Stimulated activated CD4-positive, alpha-beta T cell treated with anti-CD3 and anti-CD28 coated beads, Interleukin-1b, Interleukin-23, amount 100 ng/mL, for 1 hour (primary cell): ENCODE measurements around the gene CYB5R4.

Experiments
- DNase-seq, 2 donors: peaks; one replicate each; pipeline ENCODE4 v3.0.0-alpha.2; 2020; ENCODE audit warnings: low read depth in 2 of 2

CYB5R4 gene, protein sequence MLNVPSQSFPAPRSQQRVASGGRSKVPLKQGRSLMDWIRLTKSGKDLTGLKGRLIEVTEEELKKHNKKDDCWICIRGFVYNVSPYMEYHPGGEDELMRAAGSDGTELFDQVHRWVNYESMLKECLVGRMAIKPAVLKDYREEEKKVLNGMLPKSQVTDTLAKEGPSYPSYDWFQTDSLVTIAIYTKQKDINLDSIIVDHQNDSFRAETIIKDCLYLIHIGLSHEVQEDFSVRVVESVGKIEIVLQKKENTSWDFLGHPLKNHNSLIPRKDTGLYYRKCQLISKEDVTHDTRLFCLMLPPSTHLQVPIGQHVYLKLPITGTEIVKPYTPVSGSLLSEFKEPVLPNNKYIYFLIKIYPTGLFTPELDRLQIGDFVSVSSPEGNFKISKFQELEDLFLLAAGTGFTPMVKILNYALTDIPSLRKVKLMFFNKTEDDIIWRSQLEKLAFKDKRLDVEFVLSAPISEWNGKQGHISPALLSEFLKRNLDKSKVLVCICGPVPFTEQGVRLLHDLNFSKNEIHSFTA

DNA sequence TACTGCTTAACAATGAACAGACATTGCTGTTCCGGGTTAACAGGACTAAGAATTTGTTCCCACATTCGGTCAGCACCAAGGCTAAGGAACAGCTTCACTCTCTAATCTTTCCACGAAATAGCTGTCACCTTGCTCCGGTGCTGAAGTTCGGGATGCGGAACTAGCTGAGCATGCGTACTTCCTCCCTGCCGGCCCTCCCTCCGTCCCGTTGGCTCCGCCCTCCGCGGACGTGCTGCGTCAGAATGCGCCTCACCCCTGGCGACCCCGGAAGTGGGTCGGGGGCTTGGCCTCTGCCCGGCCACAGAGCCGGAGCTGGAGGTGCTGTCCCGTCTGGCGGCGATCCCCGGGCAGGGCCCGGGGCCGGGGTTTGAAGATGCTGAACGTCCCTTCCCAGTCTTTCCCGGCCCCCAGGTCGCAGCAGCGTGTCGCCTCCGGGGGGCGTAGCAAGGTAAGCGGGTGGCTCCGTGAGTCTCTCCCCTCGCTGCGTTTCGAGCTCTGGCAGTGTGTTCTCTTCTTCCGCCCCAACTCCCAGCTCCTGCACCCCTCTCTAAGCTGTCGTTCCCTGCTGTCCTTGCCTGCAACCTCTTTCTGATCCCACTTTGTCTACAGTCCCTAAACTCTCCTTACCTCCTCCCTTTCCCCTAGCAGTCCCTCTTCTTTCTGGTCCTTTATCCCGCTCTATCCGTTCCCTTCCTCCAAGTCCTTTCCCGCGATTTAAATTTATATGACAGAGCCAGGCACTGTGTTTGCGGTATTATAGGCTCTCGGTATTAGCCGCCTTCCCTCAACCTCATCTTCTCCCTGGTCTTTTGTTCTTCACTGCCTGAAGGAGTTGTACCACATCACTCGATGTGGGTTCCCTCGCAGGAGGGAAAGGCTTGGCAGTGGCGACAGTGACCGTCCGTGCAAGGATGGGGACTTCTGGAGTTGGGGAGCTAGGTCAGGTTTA lies at the start of gene CYB5R4:
Gene CYB5R4, plus strand, starts transcription at position 280 of the 949 bp plus-strand sequence. Its CDS starts 94 bp downstream, at position 374.
- DNase-seq = peak; percentile 76 to 85

DNA sequence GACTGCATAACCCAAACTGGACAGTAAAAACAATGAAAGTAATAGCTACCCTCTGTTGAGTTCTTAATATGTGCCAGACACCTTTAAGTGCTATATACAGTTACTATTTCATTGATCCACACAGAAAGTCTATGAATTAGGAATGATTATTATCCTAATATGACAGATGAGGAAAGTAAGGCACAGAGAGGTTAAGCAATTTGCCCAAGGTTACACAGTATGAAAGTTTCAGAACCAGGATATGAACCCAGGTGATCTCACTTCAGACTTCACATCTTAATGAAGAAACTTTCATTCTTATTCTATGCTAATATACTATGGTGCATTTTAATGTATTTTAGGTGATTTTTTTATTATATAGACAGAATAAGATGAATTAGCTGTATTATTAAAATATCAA lies 46.9 kb upstream of the CYB5R4 start:
- DNase-seq = no peak

DNA sequence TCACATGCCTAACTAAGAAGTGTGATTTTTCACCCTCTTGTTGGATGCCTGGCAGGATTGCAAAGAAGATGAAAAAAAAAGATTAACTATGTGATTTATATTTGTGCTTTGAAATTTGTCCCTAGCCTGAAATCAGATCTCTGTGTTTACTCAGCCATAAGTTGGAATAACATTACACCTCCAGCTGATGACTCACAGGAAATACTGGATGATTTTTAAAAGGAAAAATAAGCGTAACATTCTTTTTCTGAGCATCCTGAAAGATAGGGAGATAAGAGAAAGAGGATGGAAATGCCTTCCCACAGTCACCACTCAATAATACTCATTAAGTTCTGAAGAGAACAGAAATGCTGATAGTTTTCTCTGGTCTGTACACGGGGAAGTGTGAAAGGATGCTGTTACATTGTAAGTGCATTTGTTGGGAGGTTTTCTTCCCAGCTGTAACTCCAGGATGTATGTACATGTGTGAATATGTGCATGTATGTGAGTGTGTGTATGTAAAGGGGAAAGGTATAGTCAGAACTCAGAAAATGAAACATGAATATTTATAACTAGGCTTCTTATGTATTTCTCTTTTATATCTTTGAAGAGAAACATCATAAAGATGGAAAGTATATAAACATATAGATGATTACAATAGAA lies 43.7 kb upstream of the CYB5R4 start:
- DNase-seq = no peak

DNA sequence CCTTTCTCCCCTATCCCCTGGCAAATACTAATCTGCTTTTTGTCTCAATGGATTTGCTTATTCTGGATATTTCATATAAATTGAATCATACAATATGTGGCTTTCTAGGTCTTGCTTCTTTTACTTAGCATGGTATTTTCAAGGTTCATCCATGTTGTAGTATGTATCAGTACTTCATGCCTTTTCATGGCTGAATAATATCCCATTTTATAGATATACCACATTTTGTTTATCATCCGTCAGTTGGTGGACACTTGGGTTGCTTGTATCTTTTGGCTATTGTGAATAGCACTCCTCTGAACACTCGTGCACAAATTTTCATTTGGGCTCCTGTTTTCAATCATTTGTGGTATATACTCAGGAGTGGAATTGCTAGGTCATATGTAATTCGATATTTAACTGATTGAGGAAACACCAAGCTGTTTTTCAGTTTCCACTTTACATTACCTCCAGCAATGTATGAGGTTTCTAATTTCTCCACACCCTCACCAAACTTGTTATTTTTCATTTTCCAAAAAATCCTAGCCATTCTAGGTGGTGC lies 36.8 kb upstream of the CYB5R4 start:
- no peak for DNase-seq

DNA sequence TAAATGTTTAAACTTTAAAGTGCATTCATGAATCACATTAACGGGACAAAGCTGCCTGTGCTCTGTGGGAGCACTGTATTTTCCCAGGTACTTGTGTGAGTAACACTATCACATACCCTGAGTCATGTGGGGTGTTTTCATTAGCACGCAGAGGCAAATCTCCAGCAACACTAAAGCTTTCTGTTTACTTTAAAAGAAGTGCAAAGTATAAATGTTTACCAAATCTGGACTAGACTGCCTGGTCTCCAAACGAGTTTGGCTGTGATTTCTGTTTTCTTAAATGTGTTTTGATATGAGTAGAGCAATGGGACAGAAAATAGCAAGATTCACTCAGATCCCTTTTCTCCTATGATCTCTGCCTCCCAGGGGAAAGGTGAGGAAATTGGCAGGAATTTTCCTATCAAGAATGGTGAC lies 35.1 kb upstream of the CYB5R4 start:
- DNase-seq = no peak

DNA sequence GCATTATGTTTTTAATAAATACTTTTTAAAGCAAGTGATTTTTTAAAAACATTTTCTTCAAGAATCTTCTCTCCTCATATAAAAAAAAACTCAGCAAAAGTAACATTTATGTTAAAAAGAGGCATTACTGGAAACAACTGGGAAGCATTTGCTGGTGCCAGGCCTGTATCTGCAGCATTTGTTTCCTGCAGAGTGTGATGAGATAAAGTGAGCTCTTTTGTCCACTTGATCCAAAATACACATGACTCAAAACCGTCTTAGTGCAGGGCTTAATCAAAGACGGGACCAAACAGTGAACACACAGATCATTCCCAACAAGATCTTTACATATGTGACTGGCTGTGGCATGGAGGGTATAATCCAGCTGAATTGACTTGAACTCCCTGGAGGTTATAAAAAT lies 34.7 kb upstream of the CYB5R4 start:
- no peak for DNase-seq

DNA sequence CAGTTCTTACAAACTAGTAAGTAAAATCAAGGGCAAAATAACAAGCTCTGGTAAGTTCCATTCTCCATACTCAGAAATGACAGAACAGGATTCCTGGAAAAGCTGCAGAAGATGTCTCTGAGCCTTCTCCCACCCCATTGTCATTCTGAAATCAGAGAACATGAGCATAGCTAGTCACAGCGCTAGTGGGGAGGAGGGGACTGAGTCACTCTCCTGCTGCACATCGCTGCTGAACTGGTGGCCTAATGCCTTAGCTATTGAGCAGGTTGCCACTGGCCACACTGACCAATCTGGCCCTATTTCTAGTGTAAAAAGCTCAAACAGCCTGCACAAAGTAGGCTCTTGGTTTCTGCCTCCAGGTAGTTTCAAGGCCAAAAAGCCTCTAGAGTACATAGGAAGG lies 32.4 kb upstream of the CYB5R4 start:
- DNase-seq = no peak

DNA sequence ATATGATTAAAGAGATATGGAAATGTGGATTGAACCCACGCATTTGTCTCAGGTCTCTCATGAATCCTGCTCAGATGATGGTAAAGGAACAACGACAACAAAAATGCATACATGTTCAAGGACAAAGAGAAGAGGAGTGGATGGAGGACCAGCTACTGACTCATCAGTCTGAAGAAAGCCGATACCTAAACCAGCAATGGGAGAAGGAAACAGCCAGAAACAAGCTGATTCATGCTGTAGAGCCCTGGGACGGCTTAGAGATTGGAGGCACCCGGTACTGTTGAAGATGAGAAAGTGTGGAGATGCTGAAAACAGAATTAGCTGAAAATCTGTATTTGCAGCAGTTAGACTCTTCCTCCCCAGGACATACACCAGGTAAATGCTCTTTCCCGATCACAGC lies 20.8 kb upstream of the CYB5R4 start:
- DNase-seq = no peak

DNA sequence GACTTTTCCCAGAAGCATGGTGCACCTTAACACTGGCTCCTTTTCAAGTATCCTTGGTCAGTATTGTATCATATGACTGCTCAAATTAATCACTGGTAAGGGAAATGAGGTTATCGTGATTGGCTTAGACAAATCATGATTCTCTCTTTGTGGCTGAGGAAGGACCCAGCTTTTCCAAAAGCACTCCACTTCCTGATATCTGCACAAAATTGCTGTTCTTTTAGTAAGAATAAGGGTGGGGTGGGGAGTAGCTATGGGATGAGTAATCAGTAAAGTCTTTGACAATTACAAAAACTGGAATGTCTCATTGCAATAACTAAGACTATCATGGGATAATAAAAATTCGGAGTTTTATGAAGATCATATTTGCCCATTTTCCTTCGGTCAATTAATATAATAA lies 15.3 kb upstream of the CYB5R4 start:
- no peak for DNase-seq

DNA sequence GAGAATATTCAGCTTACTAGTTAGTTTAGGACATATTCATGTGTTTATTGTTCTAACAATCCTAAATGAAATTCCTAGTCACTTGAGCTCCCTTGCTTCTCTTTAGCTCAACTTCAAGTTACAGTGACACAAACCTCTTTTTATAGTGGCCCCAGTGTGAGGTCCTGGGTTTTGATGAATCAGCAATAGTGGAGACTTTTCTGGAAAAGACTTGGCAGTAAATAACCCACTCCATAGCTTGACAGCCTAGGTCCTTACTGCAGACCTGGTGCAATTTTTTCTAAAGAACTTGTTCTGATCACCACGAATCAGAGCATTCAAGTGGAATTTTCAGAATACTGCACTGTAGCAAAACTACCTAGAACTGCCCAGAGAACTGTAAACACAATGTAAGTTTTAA lies 13.2 kb upstream of the CYB5R4 start:
- DNase-seq = no peak

DNA sequence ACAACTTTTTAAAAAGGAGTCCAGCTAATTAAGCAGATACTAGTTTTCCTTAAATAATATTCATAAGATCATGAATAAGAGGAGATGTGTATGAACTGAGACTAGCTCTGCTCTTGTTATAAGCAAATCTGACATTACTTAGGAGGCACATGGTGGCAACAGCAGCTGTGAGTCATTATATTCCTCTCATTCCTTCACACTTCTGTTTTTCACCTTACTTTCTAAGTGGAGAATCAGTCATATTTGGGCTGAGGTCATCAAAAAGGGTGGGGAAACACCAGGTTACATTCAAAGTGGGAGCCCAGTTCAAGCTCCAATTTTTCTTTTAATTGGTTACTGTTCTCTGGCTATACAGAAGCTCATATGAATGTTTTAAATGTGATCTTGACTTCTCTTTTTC lies 12.3 kb upstream of the CYB5R4 start:
- no peak for DNase-seq

DNA sequence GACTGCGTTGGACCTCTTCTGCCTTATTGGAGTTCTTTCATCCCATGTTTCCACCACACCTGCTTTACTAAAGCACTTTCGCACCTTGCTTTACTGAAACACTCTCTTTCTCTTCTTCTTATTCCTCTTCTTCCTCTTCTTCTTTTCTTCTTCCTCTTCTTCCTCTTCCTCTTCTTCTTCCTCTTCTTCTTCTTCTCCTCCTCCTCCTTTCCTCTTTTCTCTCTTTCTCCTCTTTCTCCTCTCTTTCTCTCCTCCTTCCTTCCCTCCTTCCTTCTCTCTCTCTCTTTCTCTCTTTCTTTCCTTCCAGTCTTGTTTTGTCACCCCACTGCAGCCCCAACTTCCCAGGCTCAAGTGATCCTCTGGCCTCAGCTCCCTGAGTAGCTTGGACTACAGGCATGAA lies 10.4 kb upstream of the CYB5R4 start:
- no peak for DNase-seq

DNA sequence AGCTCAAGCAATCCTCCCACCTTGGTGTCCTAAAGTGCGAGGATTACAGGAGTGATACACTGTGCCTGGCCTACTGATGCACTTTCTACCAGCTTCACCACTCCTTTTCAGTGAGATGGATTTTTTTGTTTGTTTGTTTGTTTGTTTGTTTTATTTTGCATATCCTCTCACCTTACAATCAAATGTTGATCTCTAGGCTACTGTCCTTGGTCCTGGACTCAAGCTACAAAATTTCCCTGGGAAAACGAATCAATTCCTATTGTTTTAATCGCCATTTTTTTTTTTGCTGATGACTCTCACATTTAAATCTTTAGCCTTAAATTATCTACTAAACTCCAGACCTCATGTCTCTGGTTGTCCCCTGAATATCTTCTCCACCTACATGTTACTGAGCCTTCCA lies 9.9 kb upstream of the CYB5R4 start:
- no peak for DNase-seq

DNA sequence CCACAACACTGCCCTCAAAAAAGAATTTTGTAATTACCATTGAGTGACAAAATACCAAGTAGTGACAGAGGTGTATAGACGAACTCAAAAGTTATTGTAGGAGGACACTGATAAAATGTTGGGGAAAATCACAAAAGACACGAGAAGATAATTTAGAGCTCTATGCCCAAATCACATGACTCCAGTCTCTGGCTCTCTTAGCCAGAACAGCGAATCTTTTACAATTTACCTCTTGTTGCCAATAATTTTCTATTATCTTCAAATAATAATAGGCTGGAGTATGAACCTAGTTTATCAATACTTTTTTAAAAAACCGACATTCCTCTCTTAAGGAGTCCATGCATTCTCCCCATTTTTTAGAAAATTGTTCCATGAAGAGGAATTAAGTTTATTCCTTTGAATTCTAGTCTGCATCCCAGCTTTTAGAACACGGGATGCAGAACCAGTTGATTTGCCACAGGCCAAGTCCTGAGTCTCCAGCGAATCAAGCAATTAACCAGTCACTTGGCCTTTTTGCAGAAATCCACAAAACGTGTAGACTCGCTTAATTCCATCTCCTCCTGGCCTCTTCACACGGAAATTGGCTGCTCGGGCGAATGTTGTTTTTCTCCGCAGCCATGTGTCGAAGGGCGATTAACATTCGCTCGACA lies 6.8 kb upstream of the CYB5R4 start:
- DNase-seq = no peak

DNA sequence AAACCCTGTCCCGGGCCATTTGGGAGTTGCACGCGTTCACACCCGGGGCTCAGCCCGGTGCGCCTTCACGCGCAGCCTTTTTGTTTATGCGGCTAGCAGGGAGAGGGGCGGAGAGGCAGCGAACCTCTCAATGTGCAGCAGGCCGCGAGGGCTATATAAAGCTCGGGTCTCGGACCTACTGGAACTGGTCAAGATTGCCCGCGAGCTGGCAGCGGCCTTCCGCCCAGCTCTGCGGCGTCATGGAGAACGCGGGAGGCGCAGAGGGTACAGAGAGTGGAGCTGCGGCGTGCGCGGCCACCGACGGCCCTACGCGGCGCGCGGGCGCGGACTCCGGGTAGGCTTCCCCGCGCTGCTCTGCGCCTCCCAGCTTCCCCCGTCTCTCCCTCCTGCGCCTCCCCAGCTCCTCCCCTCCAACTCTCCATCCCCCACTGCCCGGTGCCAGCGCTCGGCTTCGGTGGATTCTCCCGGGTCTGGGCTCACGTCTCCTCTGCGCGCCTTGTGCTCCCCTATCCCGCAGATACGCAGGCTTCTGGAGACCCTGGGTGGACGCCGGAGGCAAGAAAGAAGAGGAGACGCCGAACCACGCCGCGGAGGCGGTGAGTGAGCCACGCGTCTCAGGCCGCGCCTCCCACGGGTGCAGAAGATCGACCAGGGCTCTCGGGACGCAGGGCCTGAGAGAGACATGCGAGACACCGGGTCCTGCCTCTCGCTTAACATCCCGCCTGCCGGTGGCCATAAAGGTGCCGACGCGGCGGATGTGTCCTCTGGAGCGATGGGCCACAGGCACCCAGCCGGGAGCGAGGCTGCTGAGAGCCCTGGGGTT lies 6.1 kb upstream of the CYB5R4 start, which contains the start of gene RIPPLY2:
Gene RIPPLY2, plus strand, starts transcription at position 183 of the 823 bp plus-strand sequence. Its CDS starts 57 bp downstream, at position 240.
- no peak for DNase-seq

DNA sequence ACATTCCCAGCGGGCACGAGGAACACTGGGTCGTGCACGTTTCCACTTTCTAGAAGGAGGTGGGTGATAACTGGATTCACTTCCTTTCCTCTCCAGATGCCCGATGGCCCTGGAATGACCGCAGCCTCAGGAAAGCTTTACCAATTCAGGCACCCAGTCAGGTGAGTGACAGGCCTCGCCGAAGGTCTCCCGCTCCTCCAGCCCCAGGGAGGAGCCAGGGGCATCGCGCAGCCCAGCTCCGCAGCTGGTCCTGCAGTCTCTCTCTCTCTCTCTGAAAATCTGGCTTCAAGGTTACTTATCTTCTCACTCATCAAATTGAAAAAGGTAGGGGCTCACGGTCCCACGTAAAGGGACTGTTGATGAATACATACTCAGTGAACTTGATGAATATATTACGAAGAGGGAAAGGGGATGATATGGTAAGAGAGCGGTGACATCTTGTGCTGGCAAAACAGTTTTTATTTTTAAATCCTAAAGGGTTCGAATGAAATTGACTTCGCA lies 5.4 kb upstream of the CYB5R4 start:
- no peak for DNase-seq

DNA sequence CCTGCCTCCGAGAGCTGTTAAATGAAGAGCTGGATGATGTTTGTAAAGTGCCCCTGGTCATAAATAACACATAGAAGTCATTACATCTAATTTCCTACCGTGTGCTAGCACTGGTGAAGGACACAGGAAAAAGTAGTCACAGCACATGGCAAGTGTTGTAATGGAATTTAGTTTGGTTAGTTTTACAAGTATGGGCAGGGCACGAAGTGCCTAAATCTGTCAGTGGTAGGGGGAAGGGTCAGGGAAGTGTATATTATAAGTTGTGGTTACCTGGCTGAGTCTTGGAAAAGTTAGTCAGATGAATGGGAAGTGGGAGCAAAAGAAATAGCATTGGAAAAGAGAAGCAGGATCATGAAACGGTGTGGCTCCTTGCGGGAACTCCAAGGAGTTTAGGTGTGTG lies 4.7 kb upstream of the CYB5R4 start:
- no peak for DNase-seq

DNA sequence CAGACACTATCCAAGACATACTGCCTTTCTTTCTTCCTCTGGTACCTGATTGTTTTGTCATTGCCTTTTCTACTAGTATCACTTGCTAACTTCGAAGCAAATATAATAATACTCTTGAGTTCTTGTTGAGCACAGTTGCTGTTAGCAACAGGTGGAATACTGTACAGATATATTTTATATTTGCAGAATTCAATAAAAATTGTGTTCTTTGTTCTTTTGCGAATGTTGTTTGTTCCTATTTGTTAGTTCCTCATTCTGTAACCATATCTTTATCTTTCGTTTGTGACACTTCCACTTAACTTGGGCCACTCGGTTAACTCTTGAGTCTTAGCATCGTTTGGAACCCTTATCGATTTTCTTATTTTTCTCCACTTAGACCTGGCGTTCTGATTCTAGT lies 868 bp downstream of the CYB5R4 start:
- DNase-seq = no peak

DNA sequence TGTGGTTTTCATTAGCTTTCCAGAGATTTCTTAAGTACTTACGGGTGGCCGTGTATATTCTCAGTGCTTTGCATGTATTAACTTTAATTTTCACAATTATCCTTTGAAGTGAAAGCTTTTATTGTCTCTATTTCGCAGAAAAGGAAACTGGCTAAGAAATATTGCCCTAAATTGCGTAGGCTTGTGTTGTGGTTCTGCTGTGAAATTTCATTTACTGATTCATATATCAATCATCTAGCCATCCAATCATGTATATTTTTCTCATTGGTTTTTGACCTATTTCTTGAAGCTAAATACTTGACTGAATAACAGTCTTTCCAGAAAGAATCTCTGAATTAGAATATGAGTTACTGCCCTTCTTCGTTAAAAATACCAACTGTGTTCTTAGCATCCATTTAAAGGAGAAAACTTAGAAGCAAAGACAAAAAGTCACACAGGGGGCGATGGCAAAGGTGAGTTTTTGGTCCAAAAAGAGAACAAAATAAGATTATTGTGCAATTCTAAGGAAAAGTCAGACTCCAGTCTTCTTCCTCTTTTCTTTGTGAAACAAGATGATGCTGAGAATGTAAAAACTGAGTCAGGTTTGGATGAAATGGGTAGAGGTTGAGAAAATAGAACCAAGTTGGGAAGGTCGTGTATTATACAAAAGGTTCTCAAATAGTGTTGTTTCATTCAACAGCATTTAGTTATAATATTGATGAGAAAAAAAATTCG lies 1.4 kb downstream of the CYB5R4 start:
- DNase-seq = no peak
